GM12891 (cell line): ENCODE data around the gene EBP.

Experiments used
- POLR2A ChIP-seq: IDR thresholded peaks from 2 replicates; pipeline ENCODE4 v1.6.1; 2011; ENCODE audit warnings: low read depth, low read length, control low read depth
- POLR2AphosphoS5 ChIP-seq: IDR thresholded peaks from 2 replicates; pipeline ENCODE4 v1.6.1; 2011; ENCODE audit warnings: low read depth, low read length, control low read depth
- SPI1 ChIP-seq: IDR thresholded peaks from 2 replicates; pipeline ENCODE4 v1.6.1; 2011; ENCODE audit warnings: low read depth, low read length, control low read depth
- TAF1 ChIP-seq: IDR thresholded peaks from 2 replicates; pipeline ENCODE4 v1.6.1; 2011; ENCODE audit warnings: low read depth, low read length, control low read depth

DNA sequence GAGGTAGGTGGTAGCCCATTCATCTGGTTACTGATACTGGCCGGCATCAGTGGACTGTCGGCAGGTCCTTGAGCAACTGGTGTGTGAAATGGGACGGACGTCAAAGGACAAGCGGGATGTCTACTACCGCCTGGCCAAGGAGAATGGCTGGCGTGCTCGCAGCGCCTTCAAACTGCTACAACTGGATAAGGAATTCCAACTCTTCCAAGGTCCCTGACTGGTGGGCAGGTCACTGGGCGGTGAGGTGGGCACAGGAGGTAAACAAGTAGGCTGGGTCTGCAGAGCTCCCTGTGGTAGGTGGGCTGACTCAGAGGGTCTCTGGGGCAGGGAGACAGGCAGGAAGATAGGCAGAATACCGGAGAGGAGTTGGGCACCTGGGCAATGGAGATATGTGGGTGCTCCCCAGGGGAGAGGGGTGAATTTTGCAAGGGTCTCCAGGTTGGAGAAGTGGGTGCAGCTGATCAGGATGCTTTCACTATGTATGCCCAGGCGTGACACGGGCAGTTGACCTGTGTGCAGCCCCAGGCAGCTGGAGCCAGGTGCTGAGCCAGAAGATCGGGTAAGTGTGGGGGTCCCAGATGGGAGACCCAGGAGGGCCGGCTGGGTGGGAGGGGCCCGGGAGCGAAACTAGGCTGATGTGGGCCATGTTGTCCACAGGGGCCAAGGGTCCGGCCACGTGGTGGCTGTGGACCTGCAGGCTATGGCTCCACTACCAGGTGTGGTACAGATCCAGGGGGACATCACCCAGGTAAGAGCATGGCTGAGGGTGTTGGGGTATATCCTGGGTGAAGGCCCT is 43.5 kb upstream of the EBP start:
- no peak for TF ChIP-seq TAF1
- no peak for TF ChIP-seq POLR2A
- TF ChIP-seq POLR2AphosphoS5, result no peak
- no peak for TF ChIP-seq SPI1
